GM12878 (cell line): ENCODE data around the gene DSTYK. TPM values are rescaled to one million over a fixed set of nuclear protein-coding genes. Genes with fewer than 3 reads are reported as not detected.
A peak's percentile ranks its signal among the peaks of the same experiment; 100 is the strongest.

Source experiments
- BRCA1 ChIP-seq: IDR thresholded peaks from 2 replicates; pipeline ENCODE4 v1.6.1; 2011; ENCODE audit warnings: low read depth, low read length, improper control_type of control experiment
- CBX5 ChIP-seq: sonication (generic); IDR thresholded peaks from 2 replicates; pipeline ENCODE4 v1.6.1; 2016; ENCODE audit warnings: low read depth, moderate library complexity, mild to moderate bottlenecking, inconsistent platforms
- CHD1 ChIP-seq: IDR thresholded peaks from 2 replicates; pipeline ENCODE4 v1.6.1; 2012; ENCODE audit warnings: low read depth, low read length, improper control_type of control experiment
- DPF2 ChIP-seq: fragments of 450-650 bp; IDR thresholded peaks from 2 replicates; pipeline ENCODE4 v1.6.1; 2017; ENCODE audit warnings: mild to moderate bottlenecking
- IRF4 ChIP-seq: IDR thresholded peaks from 2 replicates; pipeline ENCODE4 v1.6.1; 2011; ENCODE audit warnings: low read depth, low read length
- NR2C1 ChIP-seq: fragments of 450-650 bp; IDR thresholded peaks from 2 replicates; pipeline ENCODE4 v1.6.1; 2017; ENCODE audit warnings: antibody characterized with exemption, mild to moderate bottlenecking, moderate library complexity
- POLR2AphosphoS5 ChIP-seq: IDR thresholded peaks from 2 replicates; pipeline ENCODE4 v1.6.1; 2011; ENCODE audit warnings: mild to moderate bottlenecking, low read length, inconsistent platforms
- SIN3A ChIP-seq: IDR thresholded peaks from 2 replicates; pipeline ENCODE4 v1.6.1; 2012; ENCODE audit warnings: low read depth, low read length, improper control_type of control experiment
- SP1 ChIP-seq: IDR thresholded peaks from one replicate; pipeline ENCODE4 v1.6.1; 2011; ENCODE audit warnings: low read depth, low read length
- STAT3 ChIP-seq: IDR thresholded peaks from 2 replicates; pipeline ENCODE4 v1.6.1; 2011; ENCODE audit warnings: low read depth, low read length, improper control_type of control experiment
- TCF12 ChIP-seq: IDR thresholded peaks from 2 replicates; pipeline ENCODE4 v1.6.1; 2011; ENCODE audit warnings: low read depth, mild to moderate bottlenecking, low read length
- ZNF274 ChIP-seq: IDR thresholded peaks from one replicate; pipeline ENCODE4 v1.8.0; 2011; ENCODE audit not compliant: insufficient read length, insufficient read depth
- ZZZ3 ChIP-seq: IDR thresholded peaks from 2 replicates; pipeline ENCODE4 v1.6.1; 2011; ENCODE audit warnings: low read depth; ENCODE audit not compliant: control insufficient read depth, insufficient read length
- polyA plus RNA-seq, 11 experiments: library from polyadenylated mRNA; depleted of rRNA in 4 of 11; unstranded in 6 of 11; stranded (reverse) in 5 of 11; fragments of >200 nt; fragmentation: Nextera tagmentation in 4 of 11; fragmentation: Illumina TruSeq in 1 of 11; extraction: Ambion mirVana in 4 of 11; extraction: Trizol in 1 of 11; gene quantifications; 1 replicate in 1 of 11; 2 replicates in 10 of 11; pipeline versions ENCODE4 v1.2.1 to v1.2.3, GENCODE V29; 2011 to 2016; ENCODE audit warnings: inconsistent platforms in 2 of 11, missing spikeins in 2 of 11, low read depth in 1 of 11
- total RNA-seq, 4 experiments: library from RNA; depleted of rRNA in 3 of 4; stranded (reverse); fragments of >200 nt in 3 of 4; fragmentation: Illumina TruSeq in 1 of 4; extraction: Trizol in 1 of 4; gene quantifications; 2 replicates each; pipeline versions ENCODE4 v1.2.1 to v1.2.3, GENCODE V29; 2013 to 2021
- TF ChIP-seq, protein P1 (sequence below): fragments of 450-650 bp; IDR thresholded peaks from 2 replicates; pipeline ENCODE4 v1.6.1; 2018; ENCODE audit warnings: mild to moderate bottlenecking, low read depth, moderate library complexity; ENCODE audit not compliant: partially characterized antibody
- TF ChIP-seq, protein P2 (sequence below): IDR thresholded peaks from 2 replicates; pipeline ENCODE4 v1.6.1; 2011; ENCODE audit warnings: borderline replicate concordance, low read depth, mild to moderate bottlenecking, moderate library complexity, mixed read lengths, low read length; ENCODE audit not compliant: insufficient read depth; ENCODE audit errors: extremely low read length
- TF ChIP-seq, protein P3 (sequence below): IDR thresholded peaks from 2 replicates; pipeline ENCODE4 v1.6.1; 2011; ENCODE audit warnings: low read depth, mild to moderate bottlenecking, low read length, moderate library complexity, borderline replicate concordance; ENCODE audit errors: extremely low read depth
- TF ChIP-seq, protein P4 (sequence below), 3 experiments: IDR thresholded peaks in 2 of 3; conservative IDR thresholded peaks in 1 of 3; 2 replicates each; pipeline ENCODE4 v1.5.1; 2011; ENCODE audit warnings: low read depth in 3 of 3, low read length in 3 of 3, mild to moderate bottlenecking in 3 of 3, control low read depth in 2 of 3, moderate library complexity in 2 of 3, inconsistent platforms in 1 of 3, mixed read lengths in 1 of 3; ENCODE audit not compliant: control insufficient read depth in 2 of 3, insufficient read depth in 1 of 3; ENCODE audit errors: extremely low read depth in 1 of 3
- TF ChIP-seq, protein P5 (sequence below): fragments of 450-650 bp; formaldehyde crosslinking; IDR thresholded peaks from 2 replicates; pipeline ENCODE4 v1.4.0; 2022; ENCODE audit warnings: mild to moderate bottlenecking, moderate library complexity
- TF ChIP-seq, protein P6 (sequence below): IDR thresholded peaks from 2 replicates; pipeline ENCODE4 v1.6.1; 2012; ENCODE audit warnings: low read depth, low read length, improper control_type of control experiment

DSTYK gene
- total and polyA plus RNA-seq, 10 of the 15 experiments (the other 5 are each of a cell fraction or from before 2014, with no cell fraction given), result 2.7 to 5.5 (median 3.6) TPM

DNA sequence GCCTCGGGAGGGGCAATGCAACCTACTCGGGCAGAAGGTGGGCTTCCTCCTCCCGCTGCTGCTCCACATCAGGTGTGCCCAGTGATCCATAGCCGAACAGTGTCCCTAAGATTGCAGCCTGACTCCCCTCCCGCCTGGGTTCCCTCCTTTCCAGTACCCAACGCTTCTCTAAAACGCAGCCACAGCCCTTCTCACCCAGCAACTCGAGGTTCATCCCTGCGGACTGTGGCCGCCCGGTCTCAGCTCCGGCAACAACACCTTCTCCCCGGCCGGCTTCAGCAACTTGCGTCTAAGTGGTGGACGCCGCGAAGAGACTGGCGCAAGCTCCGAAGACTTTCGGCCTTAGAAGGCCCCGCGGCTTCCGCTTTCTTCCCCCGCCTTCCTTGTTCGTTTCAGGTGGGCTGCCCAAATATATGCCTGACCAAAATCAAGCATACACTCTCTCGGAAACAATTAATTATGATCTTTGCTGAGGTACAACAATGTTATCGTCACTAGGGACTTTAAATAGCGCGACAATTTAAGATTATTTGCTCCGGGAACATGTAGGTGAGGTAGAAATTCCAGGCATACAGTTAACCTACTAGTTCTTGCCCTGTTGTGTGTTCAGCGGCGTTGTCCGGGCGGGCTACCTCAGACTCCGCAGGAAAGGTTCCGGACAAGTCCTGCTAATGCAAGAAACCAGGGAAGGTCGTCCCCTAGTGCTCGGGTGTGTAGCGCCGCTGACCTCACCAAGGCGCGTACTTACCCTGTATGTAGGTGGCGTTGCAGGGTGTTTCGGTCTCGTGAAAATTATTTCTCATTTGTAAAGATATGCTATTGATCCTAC is 89.6 kb downstream of the DSTYK start, which contains the start of gene RBBP5 (continued):
- TF ChIP-seq, protein P1, sequence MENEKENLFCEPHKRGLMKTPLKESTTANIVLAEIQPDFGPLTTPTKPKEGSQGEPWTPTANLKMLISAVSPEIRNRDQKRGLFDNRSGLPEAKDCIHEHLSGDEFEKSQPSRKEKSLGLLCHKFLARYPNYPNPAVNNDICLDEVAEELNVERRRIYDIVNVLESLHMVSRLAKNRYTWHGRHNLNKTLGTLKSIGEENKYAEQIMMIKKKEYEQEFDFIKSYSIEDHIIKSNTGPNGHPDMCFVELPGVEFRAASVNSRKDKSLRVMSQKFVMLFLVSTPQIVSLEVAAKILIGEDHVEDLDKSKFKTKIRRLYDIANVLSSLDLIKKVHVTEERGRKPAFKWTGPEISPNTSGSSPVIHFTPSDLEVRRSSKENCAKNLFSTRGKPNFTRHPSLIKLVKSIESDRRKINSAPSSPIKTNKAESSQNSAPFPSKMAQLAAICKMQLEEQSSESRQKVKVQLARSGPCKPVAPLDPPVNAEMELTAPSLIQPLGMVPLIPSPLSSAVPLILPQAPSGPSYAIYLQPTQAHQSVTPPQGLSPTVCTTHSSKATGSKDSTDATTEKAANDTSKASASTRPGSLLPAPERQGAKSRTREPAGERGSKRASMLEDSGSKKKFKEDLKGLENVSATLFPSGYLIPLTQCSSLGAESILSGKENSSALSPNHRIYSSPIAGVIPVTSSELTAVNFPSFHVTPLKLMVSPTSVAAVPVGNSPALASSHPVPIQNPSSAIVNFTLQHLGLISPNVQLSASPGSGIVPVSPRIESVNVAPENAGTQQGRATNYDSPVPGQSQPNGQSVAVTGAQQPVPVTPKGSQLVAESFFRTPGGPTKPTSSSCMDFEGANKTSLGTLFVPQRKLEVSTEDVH, result peak; percentile 90
- TF ChIP-seq IRF4 (peak; percentile 88), SP1 (peak; percentile 92), POLR2AphosphoS5 (peak; percentile 99), STAT3 (0 out of 2 replicates have a peak, but pooled peaks have one; percentile 24), CHD1 (no peak), ZNF274 (no peak), TCF12 (peak; percentile 71; the same call in 1 of the 2 replicates), DPF2 (peak; percentile 64), NR2C1 (peak; percentile 86), SIN3A (peak; percentile 86), CBX5 (peak; percentile 98), ZZZ3 (peak; percentile 47), BRCA1 (no peak)
- TF ChIP-seq, protein P2, sequence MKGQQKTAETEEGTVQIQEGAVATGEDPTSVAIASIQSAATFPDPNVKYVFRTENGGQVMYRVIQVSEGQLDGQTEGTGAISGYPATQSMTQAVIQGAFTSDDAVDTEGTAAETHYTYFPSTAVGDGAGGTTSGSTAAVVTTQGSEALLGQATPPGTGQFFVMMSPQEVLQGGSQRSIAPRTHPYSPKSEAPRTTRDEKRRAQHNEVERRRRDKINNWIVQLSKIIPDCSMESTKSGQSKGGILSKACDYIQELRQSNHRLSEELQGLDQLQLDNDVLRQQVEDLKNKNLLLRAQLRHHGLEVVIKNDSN, result no peak
- TF ChIP-seq, protein P3, sequence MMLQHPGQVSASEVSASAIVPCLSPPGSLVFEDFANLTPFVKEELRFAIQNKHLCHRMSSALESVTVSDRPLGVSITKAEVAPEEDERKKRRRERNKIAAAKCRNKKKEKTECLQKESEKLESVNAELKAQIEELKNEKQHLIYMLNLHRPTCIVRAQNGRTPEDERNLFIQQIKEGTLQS, result no peak
- TF ChIP-seq, protein P4, sequence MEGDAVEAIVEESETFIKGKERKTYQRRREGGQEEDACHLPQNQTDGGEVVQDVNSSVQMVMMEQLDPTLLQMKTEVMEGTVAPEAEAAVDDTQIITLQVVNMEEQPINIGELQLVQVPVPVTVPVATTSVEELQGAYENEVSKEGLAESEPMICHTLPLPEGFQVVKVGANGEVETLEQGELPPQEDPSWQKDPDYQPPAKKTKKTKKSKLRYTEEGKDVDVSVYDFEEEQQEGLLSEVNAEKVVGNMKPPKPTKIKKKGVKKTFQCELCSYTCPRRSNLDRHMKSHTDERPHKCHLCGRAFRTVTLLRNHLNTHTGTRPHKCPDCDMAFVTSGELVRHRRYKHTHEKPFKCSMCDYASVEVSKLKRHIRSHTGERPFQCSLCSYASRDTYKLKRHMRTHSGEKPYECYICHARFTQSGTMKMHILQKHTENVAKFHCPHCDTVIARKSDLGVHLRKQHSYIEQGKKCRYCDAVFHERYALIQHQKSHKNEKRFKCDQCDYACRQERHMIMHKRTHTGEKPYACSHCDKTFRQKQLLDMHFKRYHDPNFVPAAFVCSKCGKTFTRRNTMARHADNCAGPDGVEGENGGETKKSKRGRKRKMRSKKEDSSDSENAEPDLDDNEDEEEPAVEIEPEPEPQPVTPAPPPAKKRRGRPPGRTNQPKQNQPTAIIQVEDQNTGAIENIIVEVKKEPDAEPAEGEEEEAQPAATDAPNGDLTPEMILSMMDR (IDR thresholded peaks at IDR 0.05 in 2 of 3, conservative IDR thresholded peaks at IDR 0.05 in 1 of 3; ENCODE audit: control insufficient read depth in 2 of 3, extremely low read depth in 1 of 3, insufficient read depth in 1 of 3, low read depth in 3 of 3, low read length in 3 of 3), result peak; percentile 76 to 84 (median 82)
- TF ChIP-seq, protein P5, sequence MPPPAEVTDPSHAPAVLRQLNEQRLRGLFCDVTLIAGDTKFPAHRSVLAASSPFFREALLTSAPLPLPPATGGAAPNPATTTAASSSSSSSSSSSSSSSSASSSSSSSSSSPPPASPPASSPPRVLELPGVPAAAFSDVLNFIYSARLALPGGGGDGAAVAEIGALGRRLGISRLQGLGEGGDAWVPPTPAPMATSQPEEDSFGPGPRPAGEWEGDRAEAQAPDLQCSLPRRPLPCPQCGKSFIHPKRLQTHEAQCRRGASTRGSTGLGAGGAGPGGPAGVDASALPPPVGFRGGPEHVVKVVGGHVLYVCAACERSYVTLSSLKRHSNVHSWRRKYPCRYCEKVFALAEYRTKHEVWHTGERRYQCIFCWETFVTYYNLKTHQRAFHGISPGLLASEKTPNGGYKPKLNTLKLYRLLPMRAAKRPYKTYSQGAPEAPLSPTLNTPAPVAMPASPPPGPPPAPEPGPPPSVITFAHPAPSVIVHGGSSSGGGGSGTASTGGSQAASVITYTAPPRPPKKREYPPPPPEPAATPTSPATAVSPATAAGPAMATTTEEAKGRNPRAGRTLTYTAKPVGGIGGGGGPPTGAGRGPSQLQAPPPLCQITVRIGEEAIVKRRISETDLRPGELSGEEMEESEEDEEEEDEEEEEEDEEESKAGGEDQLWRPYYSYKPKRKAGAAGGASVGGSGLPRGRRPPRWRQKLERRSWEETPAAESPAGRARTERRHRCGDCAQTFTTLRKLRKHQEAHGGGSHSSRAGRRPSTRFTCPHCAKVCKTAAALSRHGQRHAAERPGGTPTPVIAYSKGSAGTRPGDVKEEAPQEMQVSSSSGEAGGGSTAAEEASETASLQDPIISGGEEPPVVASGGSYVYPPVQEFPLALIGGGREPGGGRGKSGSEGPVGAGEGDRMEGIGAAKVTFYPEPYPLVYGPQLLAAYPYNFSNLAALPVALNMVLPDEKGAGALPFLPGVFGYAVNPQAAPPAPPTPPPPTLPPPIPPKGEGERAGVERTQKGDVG, result no peak
- TF ChIP-seq, protein P6, sequence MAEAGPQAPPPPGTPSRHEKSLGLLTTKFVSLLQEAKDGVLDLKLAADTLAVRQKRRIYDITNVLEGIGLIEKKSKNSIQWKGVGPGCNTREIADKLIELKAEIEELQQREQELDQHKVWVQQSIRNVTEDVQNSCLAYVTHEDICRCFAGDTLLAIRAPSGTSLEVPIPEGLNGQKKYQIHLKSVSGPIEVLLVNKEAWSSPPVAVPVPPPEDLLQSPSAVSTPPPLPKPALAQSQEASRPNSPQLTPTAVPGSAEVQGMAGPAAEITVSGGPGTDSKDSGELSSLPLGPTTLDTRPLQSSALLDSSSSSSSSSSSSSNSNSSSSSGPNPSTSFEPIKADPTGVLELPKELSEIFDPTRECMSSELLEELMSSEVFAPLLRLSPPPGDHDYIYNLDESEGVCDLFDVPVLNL, result 0 out of 2 replicates have a peak, but pooled peaks have one; percentile 28
